ENCODE data around the gene SHISA6.

The SHISA6 gene

GRCh38 chr17:11610999-11611566 is 370.1 kb downstream of the SHISA6 start:
- DNase-seq: no peak

GRCh38 chr17:11612956-11613355 is 371.9 kb downstream of the SHISA6 start:
- DNase-seq: no peak
